Chondrocyte (in vitro differentiated cells): Measurements from ENCODE around the gene STX1A. TPM values are rescaled to one million over a fixed set of nuclear protein-coding genes. Genes with fewer than 3 reads are reported as not detected.

Source experiments
- DNase-seq: peaks from one replicate; pipeline ENCODE4 v3.0.0; 2021; ENCODE audit warnings: mixed read lengths, low spot score
- H3K27ac Mint-ChIP-seq: one replicate; pipeline ENCODE4 v1.8.0; 2021; ENCODE audit warnings: mild to moderate bottlenecking, moderate library complexity, mixed read lengths; ENCODE audit not compliant: unreplicated experiment
- H3K27me3 Mint-ChIP-seq: 2 replicates; pipeline ENCODE4 v1.8.0; 2021; ENCODE audit warnings: low read depth, mixed read lengths
- H3K36me3 Mint-ChIP-seq: 2 replicates; pipeline ENCODE4 v1.8.0; 2021; ENCODE audit warnings: low read depth, mixed read lengths
- H3K4me1 Mint-ChIP-seq: 2 replicates; pipeline ENCODE4 v1.8.0; 2021; ENCODE audit warnings: low read depth, mild to moderate bottlenecking, mixed read lengths
- H3K4me3 Mint-ChIP-seq: one replicate; pipeline ENCODE4 v1.8.0; 2021; ENCODE audit warnings: mild to moderate bottlenecking, moderate library complexity, mixed read lengths; ENCODE audit not compliant: unreplicated experiment
- H3K9me3 Mint-ChIP-seq: 2 replicates; pipeline ENCODE4 v1.8.0; 2021; ENCODE audit warnings: low read depth, mixed read lengths
- CTCF ChIP-seq: fragments of 200-600 bp; sonication (generic); IDR thresholded peaks from 2 replicates; pipeline ENCODE4 v1.5.0; 2021; ENCODE audit warnings: antibody characterized with exemption, mild to moderate bottlenecking, moderate library complexity
- long read RNA-seq: library from polyadenylated mRNA; stranded (forward); transcript quantifications from one replicate; pipeline ENCODE4 v2.0.0, GENCODE V29; 2021
- total RNA-seq: library from RNA; stranded (reverse); gene quantifications from 3 replicates; pipeline ENCODE4 v1.2.1, GENCODE V29; 2021

Gene STX1A
- total RNA-seq = 19.1 to 33.5 TPM (median 20.9 TPM) in 3 replicates
- long read RNA-seq, partial matches to known transcripts = 2 of 28 reads
- long read RNA-seq, other reads (novel, unspliced or antisense) = 26 of 28 reads

GRCh38 chr7:73718905-73719805 is at the start of gene STX1A:
Gene STX1A, minus strand, starts transcription at chr7:73719669. Its CDS starts 38 bp downstream, at chr7:73719631.
- no peak for DNase-seq
- Mint-ChIP-seq H3K9me3 (no peaks in the 10 kb centered on the region), H3K27me3 (no peaks in the 10 kb centered on the region), H3K4me3 (peak within 1 kb of the TSS; percentile 76), H3K27ac (peak within 1 kb of the TSS; percentile 91), H3K36me3 (no peaks in the 10 kb centered on the region), H3K4me1 (peaks cover 55% of the 10 kb centered on the region)
- TF ChIP-seq CTCF = no peak

- DNase-seq = no peak
- Mint-ChIP-seq H3K4me1 (no peaks in the 10 kb centered on the region), H3K9me3 (no peaks in the 10 kb centered on the region), H3K36me3 (no peaks in the 10 kb centered on the region), H3K4me3 (no peak overlapping the region), H3K27me3 (peaks cover 4% of the 10 kb centered on the region), H3K27ac (no peak overlapping the region)
- no peak for TF ChIP-seq CTCF
These were observed 49.4 kb upstream of the STX1A start for GRCh38 chr7:73768641-73769480.

- DNase-seq = peak; percentile 27
- Mint-ChIP-seq H3K27me3 (peaks cover 4% of the 10 kb centered on the region), H3K4me1 (no peaks in the 10 kb centered on the region), H3K4me3 (no peak overlapping the region), H3K27ac (no peak overlapping the region), H3K9me3 (no peaks in the 10 kb centered on the region), H3K36me3 (no peaks in the 10 kb centered on the region)
- TF ChIP-seq CTCF = no peak
These were observed 47.2 kb upstream of the STX1A start for GRCh38 chr7:73766556-73767229.

GRCh38 chr7:73762659-73762999 is 43.2 kb upstream of the STX1A start:
- TF ChIP-seq CTCF = no peak
- H3K27ac Mint-ChIP-seq = no peak overlapping the region
- DNase-seq = no peak
- H3K36me3 Mint-ChIP-seq = no peaks in the 10 kb centered on the region
- H3K4me1 Mint-ChIP-seq = no peaks in the 10 kb centered on the region
- H3K27me3 Mint-ChIP-seq = no peaks in the 10 kb centered on the region
- no peaks in the 10 kb centered on the region for H3K9me3 Mint-ChIP-seq
- H3K4me3 Mint-ChIP-seq = no peak overlapping the region
